ENCODE data around the gene NR6A1. TPM values are rescaled to one million over a fixed set of nuclear protein-coding genes. Genes with fewer than 3 reads are reported as not detected.
A peak's percentile ranks its signal among the peaks of the same experiment; 100 is the strongest.

NR6A1 gene
- polyA plus RNA-seq, 6 donors from 2014 or later, result 0.08 to 0.11 TPM; not detected in 4

- peaks cover 0 to 8% (median 0%) of the 10 kb centered on the region in 3 donors for H3K27me3 Mint-ChIP-seq
- no peaks in the 10 kb centered on the region for H3K36me3 Mint-ChIP-seq
- no peaks in the 10 kb centered on the region for H3K9me3 Mint-ChIP-seq
- H3K4me1 Mint-ChIP-seq, result peaks cover 0 to 5% (median 0%) of the 10 kb centered on the region in 3 donors
- no peak for DNase-seq
- H3K27ac Mint-ChIP-seq, result no peak overlapping the region
- no peak for ATAC-seq (ENCODE audit: low read depth in 2 of 2)
- no peak overlapping the region for H3K4me3 Mint-ChIP-seq
Observed at GRCh38 chr9:124569942-124570341, 201.2 kb downstream of the NR6A1 start.

- Mint-ChIP-seq H3K36me3 (no peaks in the 10 kb centered on the region), H3K4me3 (no peak overlapping the region), H3K27ac (no peak overlapping the region), H3K27me3 (peaks cover 0 to 8% (median 0%) of the 10 kb centered on the region in 3 donors), H3K4me1 (no peaks in the 10 kb centered on the region), H3K9me3 (no peaks in the 10 kb centered on the region)
- DNase-seq (no peak), ATAC-seq (ENCODE audit: low read depth in 2 of 2) (no peak)
Observed at GRCh38 chr9:124567362-124567761, 203.7 kb downstream of the NR6A1 start.

GRCh38 chr9:124562328-124562727 is 208.8 kb downstream of the NR6A1 start:
- Mint-ChIP-seq H3K4me1 (no peaks in the 10 kb centered on the region), H3K27me3 (peaks cover 0 to 8% (median 0%) of the 10 kb centered on the region in 3 donors), H3K9me3 (no peaks in the 10 kb centered on the region), H3K36me3 (no peaks in the 10 kb centered on the region), H3K4me3 (no peak overlapping the region), H3K27ac (no peak overlapping the region)
- ATAC-seq (ENCODE audit: low read depth in 2 of 2) (no peak), DNase-seq (no peak)

- Mint-ChIP-seq H3K36me3 (no peaks in the 10 kb centered on the region), H3K9me3 (no peaks in the 10 kb centered on the region), H3K4me1 (no peaks in the 10 kb centered on the region), H3K27me3 (peaks cover 0 to 4% (median 0%) of the 10 kb centered on the region in 3 donors), H3K27ac (no peak overlapping the region), H3K4me3 (no peak overlapping the region)
- no peak for DNase-seq
- no peak for ATAC-seq (ENCODE audit: low read depth in 2 of 2)
Observed at GRCh38 chr9:124559871-124560270, 211.2 kb downstream of the NR6A1 start.

- Mint-ChIP-seq H3K36me3 (no peaks in the 10 kb centered on the region), H3K4me1 (no peaks in the 10 kb centered on the region), H3K9me3 (no peaks in the 10 kb centered on the region), H3K27me3 (peaks cover 0 to 4% (median 0%) of the 10 kb centered on the region in 3 donors), H3K4me3 (no peak overlapping the region), H3K27ac (no peak overlapping the region)
- ATAC-seq (ENCODE audit: low read depth in 2 of 2) (no peak), DNase-seq (no peak)
Observed at GRCh38 chr9:124558777-124559470, 212.2 kb downstream of the NR6A1 start.

GRCh38 chr9:124557895-124558294 is 213.2 kb downstream of the NR6A1 start:
- H3K36me3 Mint-ChIP-seq, result no peaks in the 10 kb centered on the region
- H3K27ac Mint-ChIP-seq, result no peak overlapping the region
- peaks cover 0 to 4% (median 0%) of the 10 kb centered on the region in 3 donors for H3K27me3 Mint-ChIP-seq
- no peak for ATAC-seq (ENCODE audit: low read depth in 2 of 2)
- DNase-seq, result no peak
- no peak overlapping the region for H3K4me3 Mint-ChIP-seq
- no peaks in the 10 kb centered on the region for H3K4me1 Mint-ChIP-seq
- H3K9me3 Mint-ChIP-seq, result no peaks in the 10 kb centered on the region

- DNase-seq (no peak), ATAC-seq (ENCODE audit: low read depth in 2 of 2) (no peak)
- Mint-ChIP-seq H3K27ac (peak overlapping the region in 1 of 6 donors; percentile 85), H3K9me3 (no peaks in the 10 kb centered on the region), H3K36me3 (no peaks in the 10 kb centered on the region), H3K4me1 (no peaks in the 10 kb centered on the region), H3K27me3 (peaks cover 0 to 4% (median 0%) of the 10 kb centered on the region in 3 donors), H3K4me3 (no peak overlapping the region)
Observed at GRCh38 chr9:124555043-124555442, 216.1 kb downstream of the NR6A1 start.

- H3K4me1 Mint-ChIP-seq, result no peaks in the 10 kb centered on the region
- H3K27ac Mint-ChIP-seq, result no peak overlapping the region
- no peaks in the 10 kb centered on the region for H3K36me3 Mint-ChIP-seq
Observed at GRCh38 chr9:124553738-124554137, 217.4 kb downstream of the NR6A1 start.

GRCh38 chr9:124552273-124552605 is 218.9 kb downstream of the NR6A1 start:
- Mint-ChIP-seq H3K4me3 (no peak overlapping the region), H3K36me3 (no peaks in the 10 kb centered on the region), H3K4me1 (no peaks in the 10 kb centered on the region), H3K27me3 (peaks cover 0 to 4% (median 0%) of the 10 kb centered on the region in 3 donors), H3K9me3 (no peaks in the 10 kb centered on the region), H3K27ac (no peak overlapping the region)
- ATAC-seq (ENCODE audit: low read depth in 2 of 2) (no peak), DNase-seq (no peak)

More at GRCh38 chr9:124553738-124554137, 217.4 kb downstream of the NR6A1 start:
- ATAC-seq (ENCODE audit: low read depth in 2 of 2) (no peak), DNase-seq (no peak)
- H3K4me3 Mint-ChIP-seq, result no peak overlapping the region
- H3K9me3 Mint-ChIP-seq, result no peaks in the 10 kb centered on the region
- H3K27me3 Mint-ChIP-seq, result peaks cover 0 to 4% (median 0%) of the 10 kb centered on the region in 3 donors

- H3K36me3 Mint-ChIP-seq, result no peaks in the 10 kb centered on the region
- no peak overlapping the region for H3K4me3 Mint-ChIP-seq
- no peak for ATAC-seq (ENCODE audit: low read depth in 2 of 2)
- H3K27me3 Mint-ChIP-seq, result peaks cover 0 to 4% (median 0%) of the 10 kb centered on the region in 3 donors
- H3K27ac Mint-ChIP-seq, result no peak overlapping the region
- H3K4me1 Mint-ChIP-seq, result no peaks in the 10 kb centered on the region
- DNase-seq, result no peak
- H3K9me3 Mint-ChIP-seq, result no peaks in the 10 kb centered on the region
Observed at GRCh38 chr9:124551472-124552272, 219.4 kb downstream of the NR6A1 start.

GRCh38 chr9:124550072-124550471 is 221.0 kb downstream of the NR6A1 start:
- Mint-ChIP-seq H3K9me3 (no peaks in the 10 kb centered on the region), H3K4me3 (no peak overlapping the region), H3K27me3 (no peaks in the 10 kb centered on the region), H3K27ac (no peak overlapping the region), H3K4me1 (no peaks in the 10 kb centered on the region), H3K36me3 (no peaks in the 10 kb centered on the region)
- DNase-seq (no peak), ATAC-seq (ENCODE audit: low read depth in 2 of 2) (no peak)

GRCh38 chr9:124549016-124549415 is 222.1 kb downstream of the NR6A1 start:
- DNase-seq, result no peak
- no peaks in the 10 kb centered on the region for H3K36me3 Mint-ChIP-seq
- H3K27me3 Mint-ChIP-seq, result no peaks in the 10 kb centered on the region
- H3K4me3 Mint-ChIP-seq, result no peak overlapping the region
- ATAC-seq (ENCODE audit: low read depth in 2 of 2), result no peak
- H3K27ac Mint-ChIP-seq, result no peak overlapping the region
- no peaks in the 10 kb centered on the region for H3K4me1 Mint-ChIP-seq
- H3K9me3 Mint-ChIP-seq, result no peaks in the 10 kb centered on the region

GRCh38 chr9:124544535-124544934 is 226.6 kb downstream of the NR6A1 start:
- no peaks in the 10 kb centered on the region for H3K4me1 Mint-ChIP-seq
- no peak overlapping the region for H3K4me3 Mint-ChIP-seq
- no peaks in the 10 kb centered on the region for H3K36me3 Mint-ChIP-seq
- no peaks in the 10 kb centered on the region for H3K9me3 Mint-ChIP-seq
- H3K27me3 Mint-ChIP-seq, result no peaks in the 10 kb centered on the region
- DNase-seq (no peak), ATAC-seq (ENCODE audit: low read depth in 2 of 2) (no peak)
- no peak overlapping the region for H3K27ac Mint-ChIP-seq

GRCh38 chr9:124541824-124542223 is 229.3 kb downstream of the NR6A1 start:
- Mint-ChIP-seq H3K9me3 (no peaks in the 10 kb centered on the region), H3K27ac (no peak overlapping the region), H3K4me1 (no peaks in the 10 kb centered on the region), H3K4me3 (no peak overlapping the region), H3K36me3 (no peaks in the 10 kb centered on the region), H3K27me3 (no peaks in the 10 kb centered on the region)
- ATAC-seq (ENCODE audit: low read depth in 2 of 2) (no peak), DNase-seq (no peak)

Data from naive B cell (primary cell).